OCI-LY7 (cell line): ENCODE data around the gene TTLL7.

Source experiments
- EZH2phosphoT487 ChIP-seq: fragments of 200-600 bp; sonication (generic); IDR thresholded peaks from 2 replicates; pipeline ENCODE4 v1.6.1; 2018; ENCODE audit warnings: low read depth, borderline replicate concordance, mild to moderate bottlenecking, mixed run types, antibody characterized with exemption, low read length, moderate library complexity, mixed read lengths
- TF ChIP-seq, protein P1 (sequence below): fragments of 200-600 bp; sonication (generic); conservative IDR thresholded peaks from 2 replicates; pipeline ENCODE4 v1.5.1; 2014; ENCODE audit warnings: mild to moderate bottlenecking, antibody characterized with exemption, low read length, moderate library complexity, mixed read lengths

DNA sequence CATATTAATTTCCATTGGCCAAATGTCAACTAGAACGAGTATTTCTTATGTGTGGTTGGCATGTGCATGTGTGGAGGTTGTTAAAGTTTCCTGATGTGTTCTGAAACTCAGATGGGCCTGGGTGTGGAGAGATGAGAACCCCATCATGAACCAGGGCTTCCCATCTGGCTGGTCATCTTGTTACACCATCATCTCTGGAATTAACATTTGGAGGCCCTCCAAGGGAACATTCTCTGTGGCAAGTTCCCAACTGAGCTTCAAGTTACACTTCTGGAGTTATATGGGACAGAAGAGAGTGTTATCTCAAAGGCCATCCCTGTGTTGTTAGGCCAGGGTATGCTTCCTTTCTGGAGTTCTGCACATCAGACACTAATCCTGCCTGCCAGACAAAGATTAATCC, 183.6 kb downstream of the TTLL7 start:
- TF ChIP-seq, protein P1, sequence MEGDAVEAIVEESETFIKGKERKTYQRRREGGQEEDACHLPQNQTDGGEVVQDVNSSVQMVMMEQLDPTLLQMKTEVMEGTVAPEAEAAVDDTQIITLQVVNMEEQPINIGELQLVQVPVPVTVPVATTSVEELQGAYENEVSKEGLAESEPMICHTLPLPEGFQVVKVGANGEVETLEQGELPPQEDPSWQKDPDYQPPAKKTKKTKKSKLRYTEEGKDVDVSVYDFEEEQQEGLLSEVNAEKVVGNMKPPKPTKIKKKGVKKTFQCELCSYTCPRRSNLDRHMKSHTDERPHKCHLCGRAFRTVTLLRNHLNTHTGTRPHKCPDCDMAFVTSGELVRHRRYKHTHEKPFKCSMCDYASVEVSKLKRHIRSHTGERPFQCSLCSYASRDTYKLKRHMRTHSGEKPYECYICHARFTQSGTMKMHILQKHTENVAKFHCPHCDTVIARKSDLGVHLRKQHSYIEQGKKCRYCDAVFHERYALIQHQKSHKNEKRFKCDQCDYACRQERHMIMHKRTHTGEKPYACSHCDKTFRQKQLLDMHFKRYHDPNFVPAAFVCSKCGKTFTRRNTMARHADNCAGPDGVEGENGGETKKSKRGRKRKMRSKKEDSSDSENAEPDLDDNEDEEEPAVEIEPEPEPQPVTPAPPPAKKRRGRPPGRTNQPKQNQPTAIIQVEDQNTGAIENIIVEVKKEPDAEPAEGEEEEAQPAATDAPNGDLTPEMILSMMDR: no peak
- TF ChIP-seq EZH2phosphoT487: no peak
